ENCODE measurements around the gene ZNF417. TPM values are rescaled to one million over a fixed set of nuclear protein-coding genes. Genes with fewer than 3 reads are reported as not detected.
A peak's percentile ranks its signal among the peaks of the same experiment; 100 is the strongest.
"Not testable (repeated sequence)": the region's sequence is repeated elsewhere in the genome, so short reads cannot be mapped to it uniquely, and the experiment has no call there.

Gene ZNF417
- total RNA-seq, 1 donor from 2014 or later, result 16.2 TPM

GRCh38 chr19:57905258-57905657 lies 11.1 kb downstream of the ZNF417 start:
- H2AFZ ChIP-seq (ENCODE audit: low read depth, low read length), result no peak overlapping the region
- H3K27me3 Mint-ChIP-seq (ENCODE audit: low read depth, unreplicated experiment), result no peaks in the 10 kb centered on the region
- H3K27me3 ChIP-seq (ENCODE audit: insufficient read depth, low read length), result no peaks in the 10 kb centered on the region
- H3K4me2 ChIP-seq (ENCODE audit: low read length), result no peak overlapping the region
- H3K4me1 ChIP-seq (ENCODE audit: insufficient read depth, low read length), result no peaks in the 10 kb centered on the region
- no peak overlapping the region for H3K27ac Mint-ChIP-seq (ENCODE audit: unreplicated experiment)
- no peak for DNase-seq (ENCODE audit: low read depth)
- H3K36me3 Mint-ChIP-seq (ENCODE audit: low read depth, unreplicated experiment), result peaks cover 33% of the 10 kb centered on the region
- H3K36me3 ChIP-seq (ENCODE audit: insufficient read depth, low read length), result peaks cover 18% of the 10 kb centered on the region
- peaks cover 7% of the 10 kb centered on the region for H3K4me1 Mint-ChIP-seq (ENCODE audit: low read depth, unreplicated experiment)
- H3K4me3 ChIP-seq (ENCODE audit: insufficient read depth, low read depth, low read length), result no peak overlapping the region
- TF ChIP-seq CTCF (IDR thresholded peaks at IDR 0.05; ENCODE audit: insufficient read depth, low read depth, low read length), result no peak
- TF ChIP-seq EZH2 (IDR thresholded peaks at IDR 0.05; ENCODE audit: insufficient read depth, low read length), result no peak
- no peak overlapping the region for H3K4me3 Mint-ChIP-seq (ENCODE audit: unreplicated experiment)
- H3K9me3 Mint-ChIP-seq (ENCODE audit: unreplicated experiment), result peaks cover 2% of the 10 kb centered on the region
- no peak overlapping the region for H3K27ac ChIP-seq (ENCODE audit: low read depth, low read length)
- H4K20me1 ChIP-seq (ENCODE audit: insufficient read depth, low read length), result no peaks in the 10 kb centered on the region
- peaks cover 24% of the 10 kb centered on the region for H3K9me3 ChIP-seq (ENCODE audit: insufficient read depth, low read depth, low read length)
- FAIRE-seq, result no peak
- peaks cover 4% of the 10 kb centered on the region for H3K79me2 ChIP-seq (ENCODE audit: insufficient read depth, low read length)
- H3K9ac ChIP-seq (ENCODE audit: low read length), result no peak overlapping the region

GRCh38 chr19:57903618-57904184 lies 12.7 kb downstream of the ZNF417 start:
- Histone ChIP-seq H3K4me2 (ENCODE audit: low read length) (no peak overlapping the region), H3K27ac (ENCODE audit: low read depth, low read length) (no peak overlapping the region), H3K36me3 (ENCODE audit: insufficient read depth, low read length) (peaks cover 13% of the 10 kb centered on the region), H3K4me1 (ENCODE audit: insufficient read depth, low read length) (no peaks in the 10 kb centered on the region), H2AFZ (ENCODE audit: low read depth, low read length) (no peak overlapping the region), H3K9ac (ENCODE audit: low read length) (no peak overlapping the region), H3K27me3 (ENCODE audit: insufficient read depth, low read length) (no peaks in the 10 kb centered on the region), H4K20me1 (ENCODE audit: insufficient read depth, low read length) (no peaks in the 10 kb centered on the region), H3K79me2 (ENCODE audit: insufficient read depth, low read length) (peaks cover 4% of the 10 kb centered on the region), H3K9me3 (ENCODE audit: insufficient read depth, low read depth, low read length) (peaks cover 20% of the 10 kb centered on the region), H3K4me3 (ENCODE audit: insufficient read depth, low read depth, low read length) (no peak overlapping the region)
- TF ChIP-seq CTCF (IDR thresholded peaks at IDR 0.05; ENCODE audit: insufficient read depth, low read depth, low read length), result no peak
- TF ChIP-seq EZH2 (IDR thresholded peaks at IDR 0.05; ENCODE audit: insufficient read depth, low read length), result no peak
- Mint-ChIP-seq H3K27me3 (ENCODE audit: low read depth, unreplicated experiment) (no peaks in the 10 kb centered on the region), H3K27ac (ENCODE audit: unreplicated experiment) (no peak overlapping the region), H3K4me3 (ENCODE audit: unreplicated experiment) (no peak overlapping the region), H3K4me1 (ENCODE audit: low read depth, unreplicated experiment) (peaks cover 7% of the 10 kb centered on the region), H3K9me3 (ENCODE audit: unreplicated experiment) (peaks cover 2% of the 10 kb centered on the region), H3K36me3 (ENCODE audit: low read depth, unreplicated experiment) (peaks cover 28% of the 10 kb centered on the region)
- FAIRE-seq (no peak), DNase-seq (ENCODE audit: low read depth) (no peak)

GRCh38 chr19:57900311-57900710 lies 16.1 kb downstream of the ZNF417 start:
- DNase-seq (ENCODE audit: low read depth) (no peak), FAIRE-seq (no peak)
- no peaks in the 10 kb centered on the region for H3K27me3 Mint-ChIP-seq (ENCODE audit: low read depth, unreplicated experiment)
- Histone ChIP-seq H3K9ac (ENCODE audit: low read length) (no peak overlapping the region), H3K27me3 (ENCODE audit: insufficient read depth, low read length) (no peaks in the 10 kb centered on the region), H3K9me3 (ENCODE audit: insufficient read depth, low read depth, low read length) (peaks cover 7% of the 10 kb centered on the region), H4K20me1 (ENCODE audit: insufficient read depth, low read length) (no peaks in the 10 kb centered on the region), H3K79me2 (ENCODE audit: insufficient read depth, low read length) (no peaks in the 10 kb centered on the region), H3K27ac (ENCODE audit: low read depth, low read length) (no peak overlapping the region), H3K36me3 (ENCODE audit: insufficient read depth, low read length) (no peaks in the 10 kb centered on the region), H3K4me2 (ENCODE audit: low read length) (no peak overlapping the region), H2AFZ (ENCODE audit: low read depth, low read length) (no peak overlapping the region), H3K4me3 (ENCODE audit: insufficient read depth, low read depth, low read length) (no peak overlapping the region), H3K4me1 (ENCODE audit: insufficient read depth, low read length) (no peaks in the 10 kb centered on the region)
- H3K4me3 Mint-ChIP-seq (ENCODE audit: unreplicated experiment), result no peak overlapping the region
- H3K27ac Mint-ChIP-seq (ENCODE audit: unreplicated experiment), result no peak overlapping the region
- no peaks in the 10 kb centered on the region for H3K9me3 Mint-ChIP-seq (ENCODE audit: unreplicated experiment)
- H3K36me3 Mint-ChIP-seq (ENCODE audit: low read depth, unreplicated experiment), result peaks cover 13% of the 10 kb centered on the region
- H3K4me1 Mint-ChIP-seq (ENCODE audit: low read depth, unreplicated experiment), result peaks cover 7% of the 10 kb centered on the region
- TF ChIP-seq EZH2 (IDR thresholded peaks at IDR 0.05; ENCODE audit: insufficient read depth, low read length) (no peak), CTCF (IDR thresholded peaks at IDR 0.05; ENCODE audit: insufficient read depth, low read depth, low read length) (no peak)

GRCh38 chr19:57890706-57891105 lies 25.7 kb downstream of the ZNF417 start:
- not testable (repeated sequence) for FAIRE-seq; H3K4me2 ChIP-seq (ENCODE audit: low read length); H3K27me3 ChIP-seq (ENCODE audit: insufficient read depth, low read length); H3K9me3 Mint-ChIP-seq (ENCODE audit: unreplicated experiment); H3K36me3 Mint-ChIP-seq (ENCODE audit: low read depth, unreplicated experiment); H4K20me1 ChIP-seq (ENCODE audit: insufficient read depth, low read length); H3K9me3 ChIP-seq (ENCODE audit: insufficient read depth, low read depth, low read length); H3K36me3 ChIP-seq (ENCODE audit: insufficient read depth, low read length); H2AFZ ChIP-seq (ENCODE audit: low read depth, low read length); H3K27me3 Mint-ChIP-seq (ENCODE audit: low read depth, unreplicated experiment); H3K9ac ChIP-seq (ENCODE audit: low read length); H3K4me3 ChIP-seq (ENCODE audit: insufficient read depth, low read depth, low read length); H3K4me1 ChIP-seq (ENCODE audit: insufficient read depth, low read length)
- peaks cover 23% of the 10 kb centered on the region for H3K79me2 ChIP-seq (ENCODE audit: insufficient read depth, low read length)
- Mint-ChIP-seq H3K4me1 (ENCODE audit: low read depth, unreplicated experiment) (peaks cover 33% of the 10 kb centered on the region), H3K27ac (ENCODE audit: unreplicated experiment) (peak overlapping the region; percentile 100), H3K4me3 (ENCODE audit: unreplicated experiment) (peak overlapping the region; percentile 71)
- peak overlapping the region; percentile 10 for H3K27ac ChIP-seq (ENCODE audit: low read depth, low read length)
- DNase-seq (ENCODE audit: low read depth), result peak; percentile 97

All from astrocyte (in vitro differentiated cells and primary cell).